Measurements from ENCODE around the gene ZNF613. TPM values are rescaled to one million over a fixed set of nuclear protein-coding genes. Genes with fewer than 3 reads are reported as not detected.

The ZNF613 gene
- total RNA-seq, 1 experiment from 2014 or later = 2.2 TPM

DNA sequence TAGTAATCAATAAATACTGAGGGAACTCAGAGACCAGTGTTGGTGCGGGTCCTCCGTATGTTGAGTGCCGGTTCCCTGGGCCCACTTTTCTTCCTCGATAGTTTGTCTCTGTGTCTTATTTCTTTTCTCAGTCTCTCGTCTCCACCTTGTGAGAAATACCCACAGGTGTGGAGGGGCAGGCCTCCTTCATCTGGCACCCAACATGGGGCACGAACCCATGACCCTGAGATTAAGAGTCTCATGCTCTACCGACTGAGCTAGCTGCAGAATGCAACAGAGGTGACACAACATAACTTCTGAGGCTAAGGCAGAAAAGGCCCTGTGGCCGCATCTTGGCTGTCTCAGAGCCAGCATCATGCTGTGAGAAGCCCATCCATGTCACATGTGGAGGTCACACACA lies 5.3 kb upstream of the ZNF613 start:
- no TSS peak for BruUV-seq (replicated peaks)
- H3K9me3 ChIP-seq = peaks cover 56% of the 10 kb centered on the region
- Mint-ChIP-seq H3K27ac (ENCODE audit: unreplicated experiment) (no peak overlapping the region), H3K9me3 (ENCODE audit: unreplicated experiment) (peaks cover 47% of the 10 kb centered on the region), H3K27me3 (ENCODE audit: insufficient read depth, unreplicated experiment) (no peaks in the 10 kb centered on the region), H3K4me1 (ENCODE audit: low read depth, unreplicated experiment) (no peaks in the 10 kb centered on the region), H3K4me3 (ENCODE audit: unreplicated experiment) (no peak overlapping the region), H3K36me3 (ENCODE audit: insufficient read depth, unreplicated experiment) (peaks cover 8% of the 10 kb centered on the region)
- CTCF ChIA-PET = no interaction called here
- intact Hi-C loops (cut with micrococcal nuclease; ENCODE audit: unreplicated experiment) = no loop called here
- H3K4me3 ChIP-seq (ENCODE audit: low read depth, low read length) = no peak overlapping the region
- peak in 1 of 2 experiments; percentile 31 for DNase-seq
- POLR2A ChIA-PET = no interaction called here
- no peaks in the 10 kb centered on the region for H3K27me3 ChIP-seq (replicated peaks; ENCODE audit: control insufficient read depth, insufficient read depth, low read length)
- no peaks in the 10 kb centered on the region for H3K36me3 ChIP-seq (ENCODE audit: control insufficient read depth, insufficient read depth, low read length)
- no peaks in the 10 kb centered on the region for H3K4me1 ChIP-seq
- TF ChIP-seq, protein P1, sequence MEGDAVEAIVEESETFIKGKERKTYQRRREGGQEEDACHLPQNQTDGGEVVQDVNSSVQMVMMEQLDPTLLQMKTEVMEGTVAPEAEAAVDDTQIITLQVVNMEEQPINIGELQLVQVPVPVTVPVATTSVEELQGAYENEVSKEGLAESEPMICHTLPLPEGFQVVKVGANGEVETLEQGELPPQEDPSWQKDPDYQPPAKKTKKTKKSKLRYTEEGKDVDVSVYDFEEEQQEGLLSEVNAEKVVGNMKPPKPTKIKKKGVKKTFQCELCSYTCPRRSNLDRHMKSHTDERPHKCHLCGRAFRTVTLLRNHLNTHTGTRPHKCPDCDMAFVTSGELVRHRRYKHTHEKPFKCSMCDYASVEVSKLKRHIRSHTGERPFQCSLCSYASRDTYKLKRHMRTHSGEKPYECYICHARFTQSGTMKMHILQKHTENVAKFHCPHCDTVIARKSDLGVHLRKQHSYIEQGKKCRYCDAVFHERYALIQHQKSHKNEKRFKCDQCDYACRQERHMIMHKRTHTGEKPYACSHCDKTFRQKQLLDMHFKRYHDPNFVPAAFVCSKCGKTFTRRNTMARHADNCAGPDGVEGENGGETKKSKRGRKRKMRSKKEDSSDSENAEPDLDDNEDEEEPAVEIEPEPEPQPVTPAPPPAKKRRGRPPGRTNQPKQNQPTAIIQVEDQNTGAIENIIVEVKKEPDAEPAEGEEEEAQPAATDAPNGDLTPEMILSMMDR (IDR thresholded peaks at IDR 0.05; ENCODE audit: insufficient read depth in 1 of 2, low read depth in 1 of 2, low read length in 1 of 2, severe bottlenecking in 1 of 2, unreplicated experiment in 1 of 2) = no peak

DNA sequence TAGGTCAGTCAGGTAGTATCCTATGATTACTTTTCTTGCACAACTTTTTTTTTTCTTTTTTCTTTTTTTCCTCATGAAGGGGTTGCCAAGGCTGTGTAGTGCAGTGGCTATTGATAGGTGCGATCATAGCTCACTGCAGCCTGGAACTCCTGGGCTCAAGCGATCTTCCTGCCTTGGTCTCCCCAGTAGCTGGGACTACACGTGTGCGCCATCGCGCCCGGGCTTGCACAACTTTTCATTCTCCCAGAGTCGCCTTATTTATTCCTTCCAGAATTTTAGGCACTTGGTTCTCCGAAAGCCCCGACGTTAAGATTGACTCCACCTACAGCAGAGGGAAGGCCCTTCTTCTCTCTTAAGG lies 867 bp upstream of the ZNF613 start:
- no TSS peak for BruUV-seq (replicated peaks)
- H3K4me1 Mint-ChIP-seq (ENCODE audit: low read depth, unreplicated experiment) = no peaks in the 10 kb centered on the region
- ChIA-PET CTCF (no interaction called here), POLR2A (no interaction called here)
- Histone ChIP-seq H3K27me3 (replicated peaks; ENCODE audit: control insufficient read depth, insufficient read depth, low read length) (no peaks in the 10 kb centered on the region), H3K4me1 (no peaks in the 10 kb centered on the region), H3K4me3 (ENCODE audit: low read depth, low read length) (peak overlapping the region; percentile 57; the same call in 1 of the 2 replicates), H3K9me3 (peaks cover 73% of the 10 kb centered on the region), H3K36me3 (ENCODE audit: control insufficient read depth, insufficient read depth, low read length) (no peaks in the 10 kb centered on the region)
- DNase-seq = no peak
- peak overlapping the region; percentile 88 for H3K27ac Mint-ChIP-seq (ENCODE audit: unreplicated experiment)
- H3K9me3 Mint-ChIP-seq (ENCODE audit: unreplicated experiment) = peaks cover 67% of the 10 kb centered on the region
- H3K27me3 Mint-ChIP-seq (ENCODE audit: insufficient read depth, unreplicated experiment) = no peaks in the 10 kb centered on the region
- TF ChIP-seq, protein P1 (IDR thresholded peaks at IDR 0.05; ENCODE audit: insufficient read depth in 1 of 2, low read depth in 1 of 2, low read length in 1 of 2, severe bottlenecking in 1 of 2, unreplicated experiment in 1 of 2) = no peak
- peaks cover 14% of the 10 kb centered on the region for H3K36me3 Mint-ChIP-seq (ENCODE audit: insufficient read depth, unreplicated experiment)
- intact Hi-C loops (cut with micrococcal nuclease; ENCODE audit: unreplicated experiment) = loop anchor here (2.0 kb wide), 1 partner anchor 22 kb away; the partner anchor contains the start of gene ZNF649
- peak overlapping the region; percentile 82 for H3K4me3 Mint-ChIP-seq (ENCODE audit: unreplicated experiment)

DNA sequence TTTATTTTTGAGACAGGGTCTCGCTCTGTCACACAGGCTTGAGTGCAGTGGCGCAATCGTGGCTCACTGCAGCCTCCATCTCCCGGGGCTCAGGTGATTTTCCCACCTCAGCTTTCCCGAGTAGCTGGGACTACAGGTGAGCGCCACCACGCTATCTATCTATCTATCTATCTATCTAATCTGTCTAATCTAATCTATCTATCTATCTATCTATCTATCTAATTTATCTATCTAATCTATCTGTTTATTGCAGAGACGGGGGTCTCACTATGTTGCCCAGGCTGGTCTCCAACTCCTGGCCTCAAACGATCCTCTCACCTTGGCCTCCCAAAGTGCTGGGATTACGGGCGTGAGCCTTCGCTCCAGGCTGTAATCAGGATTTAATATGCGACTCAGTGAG lies 587 bp downstream of the ZNF613 start:
- no peaks in the 10 kb centered on the region for H3K27me3 Mint-ChIP-seq (ENCODE audit: insufficient read depth, unreplicated experiment)
- CTCF ChIA-PET = no interaction called here
- POLR2A ChIA-PET = no interaction called here
- intact Hi-C loops (cut with micrococcal nuclease; ENCODE audit: unreplicated experiment) = loop anchor here (2.0 kb wide), 1 partner anchor 23 kb away; the partner anchor contains the start of gene ZNF649
- Histone ChIP-seq H3K36me3 (ENCODE audit: control insufficient read depth, insufficient read depth, low read length) (no peaks in the 10 kb centered on the region), H3K27me3 (replicated peaks; ENCODE audit: control insufficient read depth, insufficient read depth, low read length) (no peaks in the 10 kb centered on the region), H3K4me3 (ENCODE audit: low read depth, low read length) (peak overlapping the region; percentile 57), H3K9me3 (peaks cover 67% of the 10 kb centered on the region), H3K4me1 (no peaks in the 10 kb centered on the region)
- H3K27ac Mint-ChIP-seq (ENCODE audit: unreplicated experiment) = peak overlapping the region; percentile 88
- no TSS peak for BruUV-seq (replicated peaks)
- no peak for DNase-seq
- TF ChIP-seq, protein P1 (IDR thresholded peaks at IDR 0.05; ENCODE audit: insufficient read depth in 1 of 2, low read depth in 1 of 2, low read length in 1 of 2, severe bottlenecking in 1 of 2, unreplicated experiment in 1 of 2) = no peak
- H3K36me3 Mint-ChIP-seq (ENCODE audit: insufficient read depth, unreplicated experiment) = peaks cover 14% of the 10 kb centered on the region
- no peaks in the 10 kb centered on the region for H3K4me1 Mint-ChIP-seq (ENCODE audit: low read depth, unreplicated experiment)
- peaks cover 64% of the 10 kb centered on the region for H3K9me3 Mint-ChIP-seq (ENCODE audit: unreplicated experiment)
- H3K4me3 Mint-ChIP-seq (ENCODE audit: unreplicated experiment) = peak overlapping the region; percentile 82

Data from Caco-2 (cell line).